Measurements from ENCODE around the gene EPN1.

GRCh38 chr19:55670280-55671053 is 4.6 kb upstream of the EPN1 start:
- no peak for TF ChIP-seq POLR2AphosphoS5 (IDR thresholded peaks at IDR 0.05)
- no peak for TF ChIP-seq CTCF (IDR thresholded peaks at IDR 0.05)
- TF ChIP-seq EP300 (IDR thresholded peaks at IDR 0.05; ENCODE audit: low read depth): no peak

Measured in transverse colon (tissue), 4 donors.